Ovary (tissue), 9 donors: Measurements from ENCODE around the gene BST1. TPM values are rescaled to one million over a fixed set of nuclear protein-coding genes. Genes with fewer than 3 reads are reported as not detected.

Source experiments
- DNase-seq, 5 donors: peaks; one replicate each; pipeline ENCODE4 v3.0.0-alpha.2; 2019 to 2020
- H3K27ac ChIP-seq, 2 donors: fragments of 200-600 bp; one replicate each; pipeline versions ENCODE4 v1.5.1 to v1.8.0; 2019 to 2022
- H3K27me3 ChIP-seq: fragments of 200-600 bp; one replicate; pipeline ENCODE4 v1.8.0; 2022
- H3K36me3 ChIP-seq: fragments of 200-600 bp; sonication (generic); one replicate; pipeline ENCODE4 v1.5.1; 2019
- H3K4me1 ChIP-seq: one replicate; pipeline ENCODE4 v1.8.1; 2013; ENCODE audit warnings: mild to moderate bottlenecking, moderate library complexity; ENCODE audit not compliant: insufficient read depth
- H3K4me3 ChIP-seq: fragments of 200-600 bp; sonication (generic); one replicate; pipeline ENCODE4 v1.5.1; 2017
- H3K9me3 ChIP-seq, 2 donors: fragments of 200-600 bp in 1 of 2; sonication (generic) in 1 of 2; one replicate each; pipeline versions ENCODE4 v1.5.1 to v1.8.1; 2013 to 2019; ENCODE audit warnings: mild to moderate bottlenecking in 1 of 2, moderate library complexity in 1 of 2
- EP300 ChIP-seq: sonication (generic); formaldehyde crosslinking; IDR thresholded peaks from one replicate; pipeline ENCODE4 v1.6.1; 2017; ENCODE audit warnings: antibody characterized with exemption
- POLR2A ChIP-seq: fragments of 450-650 bp; IDR thresholded peaks from one replicate; pipeline ENCODE4 v1.6.1; 2017; ENCODE audit warnings: antibody characterized with exemption, mild to moderate bottlenecking, moderate library complexity
- WGBS, 3 donors: extraction: QIAGEN DNeasy Blood & Tissue Kit in 1 of 3; methylation state at CpG; one replicate each; pipeline versions ENCODE4 v1.1.5 to v1.1.7; 2013 to 2017; 5-methylcytosine and 5-hydroxymethylcytosine counted together
- intact Hi-C, 4 donors: fragments of 100-400 bp; cut with DNase I; formaldehyde crosslinking; loops; one replicate each; pipeline versions ENCODE4 v1.11.0 to v1.15.1; 2022 to 2023
- polyA plus RNA-seq, 2 donors: library from polyadenylated mRNA; stranded (reverse); fragments of 200-250 nt in 1 of 2; fragments of 350-450 nt in 1 of 2; fragmentation: Illumina TruSeq in 1 of 2; extraction: RNeasy Lipid Tissue Mini Kit (QIAGEN cat#74804) in 1 of 2; gene quantifications; one replicate each; pipeline ENCODE4 v1.2.3, GENCODE V29; 2013 to 2014
- total RNA-seq, 7 donors: library from RNA; depleted of rRNA in 2 of 7; stranded (reverse); fragments of >200 nt in 2 of 7; fragmentation: NEBNext Ultra II Directional in 3 of 7; extraction: Animal tissue kit (Norgen Biotek cat#: 25700) in 3 of 7; gene quantifications; one replicate each; pipeline versions ENCODE4 v1.1.0 to v1.2.4, GENCODE V29; 2016 to 2023
- TF ChIP-seq, protein P1 (sequence below), 3 donors: fragments of 450-650 bp in 2 of 3; fragments of 200-600 bp in 1 of 3; IDR thresholded peaks; one replicate each; pipeline versions ENCODE4 v1.5.1 to v1.8.0; 2016 to 2022; ENCODE audit warnings: antibody characterized with exemption in 3 of 3, mild to moderate bottlenecking in 1 of 3
- donor health status: DM: no; HTN: no; CAD: no; lungs with moderate emphysema.
- donor health status: DM: no; HTN: no; CAD: no.
- donor health status: Bipolar disorder and iron deficiency.
- donor health status: DM: yes; HTN: yes; CAD: no.
- donor health status: DM: no; HTN: no; CAD: no.
- donor health status: DM: yes; HTN: yes; CAD: no.

BST1 gene
- total and polyA plus RNA-seq, 9 donors = 5.6 to 18.5 (median 7.5) TPM

DNA sequence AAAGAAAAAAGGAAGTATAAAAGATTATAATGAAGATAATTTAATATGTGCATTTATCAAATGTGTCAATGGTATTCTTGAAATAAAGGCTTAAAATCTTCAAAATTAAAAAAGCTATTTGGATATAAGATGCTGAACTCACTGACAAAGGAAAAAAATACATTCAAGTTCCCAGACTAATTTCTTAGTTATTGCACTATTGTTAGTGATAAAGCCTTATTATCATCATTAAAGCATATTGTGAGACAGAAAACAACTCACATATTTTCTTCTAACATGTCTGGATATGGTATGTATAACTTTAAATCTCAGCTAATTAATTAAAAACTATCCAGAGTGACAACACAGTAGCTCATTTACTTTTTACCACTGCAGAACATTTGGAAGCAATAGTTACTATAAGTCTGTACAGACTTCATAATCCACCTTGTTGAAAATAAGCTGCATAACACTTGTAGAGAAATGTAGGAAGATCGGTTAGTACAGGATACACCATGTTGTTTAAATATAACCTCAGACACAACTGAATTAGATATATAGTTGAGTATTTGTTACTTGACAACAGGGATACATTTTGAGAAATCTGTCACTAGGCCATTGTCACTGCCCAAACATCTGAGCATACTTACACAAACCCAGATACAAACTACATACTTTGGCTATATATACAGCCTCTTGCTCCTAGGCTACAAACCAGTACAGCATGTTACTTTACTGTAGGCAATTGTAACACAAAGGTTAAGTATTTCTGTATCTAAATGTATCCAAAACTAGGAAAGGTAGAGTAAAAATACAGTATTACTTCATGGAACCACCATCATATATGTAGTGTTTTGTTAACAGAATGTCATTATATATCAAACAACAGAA is 34.1 kb upstream of the BST1 start:
- Histone ChIP-seq H3K9me3 (no peaks in the 10 kb centered on the region), H3K4me1 (no peaks in the 10 kb centered on the region), H3K27me3 (no peaks in the 10 kb centered on the region), H3K27ac (no peak overlapping the region), H3K36me3 (no peaks in the 10 kb centered on the region), H3K4me3 (no peak overlapping the region)
- 21 to 47% (median 25%) methylated on average over 1 of the region's 1 CpG for whole genome bisulfite sequencing, 3 donors
- intact Hi-C loops = no loop called here
- TF ChIP-seq EP300 (no peak), POLR2A (no peak)
- TF ChIP-seq, protein P1, sequence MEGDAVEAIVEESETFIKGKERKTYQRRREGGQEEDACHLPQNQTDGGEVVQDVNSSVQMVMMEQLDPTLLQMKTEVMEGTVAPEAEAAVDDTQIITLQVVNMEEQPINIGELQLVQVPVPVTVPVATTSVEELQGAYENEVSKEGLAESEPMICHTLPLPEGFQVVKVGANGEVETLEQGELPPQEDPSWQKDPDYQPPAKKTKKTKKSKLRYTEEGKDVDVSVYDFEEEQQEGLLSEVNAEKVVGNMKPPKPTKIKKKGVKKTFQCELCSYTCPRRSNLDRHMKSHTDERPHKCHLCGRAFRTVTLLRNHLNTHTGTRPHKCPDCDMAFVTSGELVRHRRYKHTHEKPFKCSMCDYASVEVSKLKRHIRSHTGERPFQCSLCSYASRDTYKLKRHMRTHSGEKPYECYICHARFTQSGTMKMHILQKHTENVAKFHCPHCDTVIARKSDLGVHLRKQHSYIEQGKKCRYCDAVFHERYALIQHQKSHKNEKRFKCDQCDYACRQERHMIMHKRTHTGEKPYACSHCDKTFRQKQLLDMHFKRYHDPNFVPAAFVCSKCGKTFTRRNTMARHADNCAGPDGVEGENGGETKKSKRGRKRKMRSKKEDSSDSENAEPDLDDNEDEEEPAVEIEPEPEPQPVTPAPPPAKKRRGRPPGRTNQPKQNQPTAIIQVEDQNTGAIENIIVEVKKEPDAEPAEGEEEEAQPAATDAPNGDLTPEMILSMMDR (IDR thresholded peaks at IDR 0.05) = no peak
- DNase-seq = no peak

DNA sequence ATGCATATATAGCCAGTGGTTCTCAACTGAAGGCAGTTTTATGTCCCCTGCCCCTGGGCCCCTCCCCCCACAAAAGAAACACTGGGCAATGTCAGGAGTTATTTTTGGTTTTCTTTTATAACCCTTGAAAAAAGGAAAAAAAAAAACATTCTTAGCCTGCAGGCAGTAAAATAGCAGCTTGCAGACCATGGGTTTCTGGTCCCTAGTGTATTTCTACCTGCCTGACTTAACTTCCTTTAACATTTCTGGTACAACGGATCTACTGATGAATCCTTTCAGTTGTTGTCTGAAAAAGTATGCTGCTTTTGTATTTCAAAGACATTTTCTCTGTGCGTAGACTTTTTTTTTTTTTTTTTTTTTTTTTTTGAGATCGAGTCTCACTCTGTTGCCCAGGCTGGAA is 32.3 kb upstream of the BST1 start:
- intact Hi-C loops = no loop called here
- Histone ChIP-seq H3K4me3 (no peak overlapping the region), H3K9me3 (no peaks in the 10 kb centered on the region), H3K4me1 (no peaks in the 10 kb centered on the region), H3K27ac (no peak overlapping the region), H3K27me3 (no peaks in the 10 kb centered on the region), H3K36me3 (no peaks in the 10 kb centered on the region)
- TF ChIP-seq, protein P1 (IDR thresholded peaks at IDR 0.05) = no peak
- TF ChIP-seq POLR2A (no peak), EP300 (no peak)
- 60 to 61% (median 61%) methylated on average over 3 of the region's 3 CpGs for WGBS, 3 donors
- DNase-seq = no peak

DNA sequence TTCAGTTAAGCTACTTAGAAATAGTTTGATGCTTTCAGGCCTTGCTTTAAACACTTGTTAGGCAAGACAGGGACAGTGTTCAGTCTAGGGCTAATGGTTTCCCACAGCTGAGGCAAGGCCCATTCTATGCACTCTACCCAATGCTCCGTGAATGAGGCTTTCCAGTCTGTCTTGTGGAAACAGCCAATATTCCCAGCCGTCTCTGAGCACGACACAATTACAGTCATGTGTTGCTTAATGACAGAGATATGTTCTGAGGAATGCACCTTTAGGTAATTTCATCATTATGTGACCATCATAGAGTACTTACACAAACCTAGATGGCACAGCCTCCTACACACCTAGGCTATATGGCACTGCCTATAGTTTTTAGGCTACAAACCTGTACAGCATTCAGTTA is 30.8 kb upstream of the BST1 start:
- DNase-seq = no peak
- WGBS, 3 donors = 97 to 99% (median 98%) methylated on average over 3 of the region's 3 CpGs
- H3K27me3 ChIP-seq = no peaks in the 10 kb centered on the region
- no peaks in the 10 kb centered on the region for H3K9me3 ChIP-seq
- intact Hi-C loops = no loop called here
- TF ChIP-seq POLR2A = no peak
- TF ChIP-seq, protein P1 (IDR thresholded peaks at IDR 0.05) = no peak
- H3K4me3 ChIP-seq = no peak overlapping the region
- no peaks in the 10 kb centered on the region for H3K4me1 ChIP-seq
- no peaks in the 10 kb centered on the region for H3K36me3 ChIP-seq
- H3K27ac ChIP-seq = no peak overlapping the region

DNA sequence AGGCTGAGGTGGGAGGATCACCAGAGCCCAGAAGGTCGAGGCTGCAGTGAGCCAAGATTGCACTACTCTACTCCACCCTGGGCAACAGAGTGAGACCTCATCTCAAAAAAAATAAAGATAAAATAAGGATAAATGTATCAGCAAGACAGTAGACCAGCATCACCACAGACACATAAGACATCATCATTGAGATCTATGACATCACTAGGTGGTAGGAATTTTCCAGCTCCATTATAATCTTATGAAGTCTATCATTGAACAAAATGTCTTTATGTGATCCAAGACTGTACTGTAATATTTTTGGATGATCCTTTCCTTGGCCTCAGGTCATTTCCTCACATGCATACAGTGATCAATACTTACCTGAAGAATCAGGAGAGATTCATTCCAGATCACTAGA is 29.5 kb upstream of the BST1 start:
- 93 to 100% (median 98%) methylated on average over 1 of the region's 1 CpG for WGBS, 3 donors
- intact Hi-C loops = no loop called here
- Histone ChIP-seq H3K36me3 (no peaks in the 10 kb centered on the region), H3K4me3 (no peak overlapping the region), H3K4me1 (no peaks in the 10 kb centered on the region), H3K27me3 (no peaks in the 10 kb centered on the region), H3K9me3 (no peaks in the 10 kb centered on the region), H3K27ac (no peak overlapping the region)
- no peak for DNase-seq
- TF ChIP-seq EP300 = no peak

GRCh38 chr4:15674046-15674445 is 28.8 kb upstream of the BST1 start:
- no peaks in the 10 kb centered on the region for H3K4me1 ChIP-seq
- 91 to 94% (median 94%) methylated on average over 2 of the region's 2 CpGs for WGBS, 3 donors
- H3K9me3 ChIP-seq = no peaks in the 10 kb centered on the region
- no peaks in the 10 kb centered on the region for H3K27me3 ChIP-seq
- no peak for DNase-seq
- H3K36me3 ChIP-seq = no peaks in the 10 kb centered on the region
- intact Hi-C loops = no loop called here
- no peak overlapping the region for H3K27ac ChIP-seq
- H3K4me3 ChIP-seq = no peak overlapping the region
- TF ChIP-seq EP300 (no peak), POLR2A (no peak)
- TF ChIP-seq, protein P1 (IDR thresholded peaks at IDR 0.05) = no peak
